GM18508 (cell line): ENCODE measurements around the gene TMEM212.

Experiments used
- ATAC-seq: cut with Tn5 transposase; IDR thresholded peaks from one replicate; pipeline ENCODE4 v1.9.1; 2021; ENCODE audit warnings: moderate number of reproducible peaks; ENCODE audit not compliant: insufficient read depth, unreplicated experiment

TMEM212 gene

DNA sequence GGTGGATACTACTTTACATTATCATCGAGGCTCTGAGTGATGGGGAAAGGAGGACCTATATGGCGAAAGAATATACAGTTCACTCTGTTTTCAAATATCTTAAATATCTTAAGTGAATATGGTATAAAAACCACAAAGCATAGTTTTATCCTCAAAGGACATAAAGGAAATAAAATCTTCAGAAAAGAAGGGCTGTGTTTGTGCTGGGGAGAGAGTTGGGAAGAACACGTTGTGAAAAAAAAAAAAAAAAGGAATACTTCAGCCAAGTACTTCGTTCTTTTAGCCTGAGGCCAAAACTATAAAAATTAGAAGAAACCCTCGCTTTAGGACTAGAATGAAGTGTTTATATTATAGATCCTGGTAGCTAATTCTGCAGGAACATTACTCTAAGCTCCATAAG lies 10.2 kb upstream of the TMEM212 start:
- no peak for ATAC-seq

DNA sequence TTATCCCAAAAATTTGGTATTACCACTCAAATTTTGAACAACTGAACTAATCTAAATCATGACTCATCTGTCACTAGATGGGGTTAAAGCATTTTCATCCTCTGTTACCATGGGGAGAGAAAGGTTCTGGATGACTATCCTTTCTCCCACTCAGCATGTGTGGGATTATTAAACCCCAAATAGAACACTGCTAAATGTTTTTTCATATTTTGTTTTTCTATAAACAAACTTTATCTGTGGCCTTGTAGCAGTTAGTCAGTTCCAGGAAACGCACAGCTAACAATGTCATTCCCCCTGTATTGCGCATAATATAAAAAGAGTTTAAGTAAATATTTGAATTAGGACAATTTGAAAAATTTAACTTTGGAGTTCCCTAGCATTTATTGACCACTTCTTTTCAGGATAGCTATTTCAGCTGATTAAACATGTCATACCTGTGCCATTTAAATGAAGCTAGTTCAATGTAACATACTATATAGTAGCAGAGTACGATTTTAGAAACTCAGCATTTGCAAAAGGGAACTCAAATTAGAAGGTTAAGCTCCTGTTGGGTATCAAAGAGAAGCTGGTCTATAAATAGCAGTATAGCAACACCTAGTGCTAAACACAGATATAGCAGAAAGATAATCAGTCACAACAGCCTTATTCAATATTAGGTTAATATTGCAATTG lies 9.2 kb upstream of the TMEM212 start:
- no peak for ATAC-seq

- ATAC-seq, result no peak
Observed at GRCh38 chr3:171834461-171834801, 8.7 kb upstream of the TMEM212 start.

DNA sequence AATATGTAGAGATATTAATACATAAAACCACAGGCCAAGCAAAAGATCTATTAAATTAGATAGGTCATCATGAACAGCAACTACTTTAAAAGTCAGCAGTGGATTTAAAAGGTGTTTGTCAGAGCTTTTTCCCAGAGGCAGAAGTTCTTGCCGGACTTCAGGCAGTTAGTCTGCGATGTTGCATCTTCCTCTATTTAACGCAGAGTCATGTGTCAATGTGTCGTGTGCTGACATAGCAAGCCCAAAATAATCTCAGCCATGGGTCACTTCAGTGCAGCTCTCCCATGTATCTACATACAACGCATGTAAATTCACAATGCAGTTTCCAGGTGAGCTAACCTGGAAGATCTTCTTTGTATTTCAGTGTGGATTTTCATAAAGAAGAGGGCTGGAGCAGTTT lies 8.0 kb upstream of the TMEM212 start:
- ATAC-seq, result no peak

DNA sequence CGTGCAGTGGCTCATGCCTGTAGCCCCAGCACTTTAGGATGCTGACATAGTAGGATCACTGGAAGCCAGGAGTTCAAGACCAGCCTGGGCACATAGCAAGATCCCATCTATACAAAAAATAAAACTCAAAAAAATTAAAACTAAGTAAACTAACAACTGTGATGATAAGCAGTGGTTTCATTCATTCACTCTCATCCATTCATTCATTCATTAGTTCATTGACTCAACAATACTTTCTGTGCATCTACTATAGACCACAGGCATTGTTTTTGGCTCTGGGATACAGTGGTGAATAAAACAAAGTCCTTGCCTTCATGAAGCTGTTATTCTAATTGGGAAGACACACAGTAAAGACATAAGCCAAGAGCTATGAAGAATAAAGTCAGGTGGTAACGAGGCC lies 7.5 kb upstream of the TMEM212 start:
- no peak for ATAC-seq

DNA sequence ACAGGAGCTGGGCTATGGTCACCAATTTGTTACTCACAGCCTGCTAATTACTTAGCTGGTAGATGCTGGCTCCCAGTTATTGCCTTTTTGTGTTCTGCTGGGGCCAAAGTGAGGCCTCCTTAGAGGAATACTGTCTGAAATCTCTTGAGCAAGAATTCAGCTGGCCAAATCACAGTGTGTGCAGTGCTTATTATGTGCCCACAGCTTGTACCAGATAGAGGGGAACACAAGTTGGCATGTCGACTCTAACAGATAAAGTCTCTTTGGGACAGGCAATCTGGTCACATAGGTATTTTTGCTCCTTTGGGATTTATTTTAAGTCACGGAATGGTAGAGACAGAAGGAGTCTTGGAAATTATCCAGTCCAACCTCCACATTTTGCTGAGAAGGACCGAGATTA lies 6.3 kb upstream of the TMEM212 start:
- ATAC-seq, result no peak

- ATAC-seq, result no peak
Observed at GRCh38 chr3:171837698-171838097, 5.5 kb upstream of the TMEM212 start.

DNA sequence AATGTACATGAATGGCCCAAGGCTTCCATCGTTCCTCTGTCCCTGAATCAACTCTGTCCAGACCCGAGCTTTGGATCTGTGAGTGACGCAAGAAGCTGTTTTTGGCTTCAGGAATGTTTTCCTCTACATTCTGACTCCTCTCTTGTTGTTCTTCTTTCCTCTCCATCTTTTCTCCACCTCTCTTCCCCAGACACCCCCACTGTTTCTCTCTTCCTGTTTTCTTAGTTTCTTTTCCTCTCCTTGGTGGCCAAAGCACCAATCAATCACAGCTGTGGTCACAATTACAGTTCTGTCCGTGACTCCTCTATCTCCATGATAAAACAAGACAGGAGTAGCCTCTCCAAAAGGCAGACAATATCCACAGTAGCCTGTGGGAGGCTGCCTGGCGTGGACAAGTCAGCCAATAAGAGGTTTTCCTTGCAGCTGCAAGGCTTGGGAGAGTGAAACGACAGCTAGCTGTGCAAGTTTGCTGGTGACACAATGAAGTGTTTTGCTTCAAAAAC lies 4.9 kb upstream of the TMEM212 start:
- ATAC-seq, result no peak

DNA sequence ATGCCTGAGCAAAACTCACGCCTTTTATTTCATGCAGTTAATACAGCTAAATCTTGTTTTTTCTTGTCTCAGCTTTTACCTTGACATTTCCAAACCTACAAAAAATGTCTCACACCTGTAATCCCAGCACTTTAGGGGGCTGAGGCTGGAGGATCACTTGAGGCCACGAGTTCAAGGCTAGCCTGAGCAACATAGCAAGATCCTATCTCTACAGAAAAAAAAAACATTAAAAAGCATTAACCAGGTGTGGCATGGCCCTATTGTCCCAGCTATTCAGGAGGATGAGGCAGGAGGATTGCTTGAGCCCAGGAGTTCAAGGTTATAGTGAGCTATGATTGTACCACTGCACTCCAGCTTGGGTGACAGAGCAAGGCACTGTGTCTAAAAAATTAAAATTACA lies 3.9 kb upstream of the TMEM212 start:
- ATAC-seq, result no peak

GRCh38 chr3:171840445-171840810 lies 2.7 kb upstream of the TMEM212 start:
- ATAC-seq, result no peak

- no peak for ATAC-seq
Observed at GRCh38 chr3:171840811-171841619, 2.1 kb upstream of the TMEM212 start.

DNA sequence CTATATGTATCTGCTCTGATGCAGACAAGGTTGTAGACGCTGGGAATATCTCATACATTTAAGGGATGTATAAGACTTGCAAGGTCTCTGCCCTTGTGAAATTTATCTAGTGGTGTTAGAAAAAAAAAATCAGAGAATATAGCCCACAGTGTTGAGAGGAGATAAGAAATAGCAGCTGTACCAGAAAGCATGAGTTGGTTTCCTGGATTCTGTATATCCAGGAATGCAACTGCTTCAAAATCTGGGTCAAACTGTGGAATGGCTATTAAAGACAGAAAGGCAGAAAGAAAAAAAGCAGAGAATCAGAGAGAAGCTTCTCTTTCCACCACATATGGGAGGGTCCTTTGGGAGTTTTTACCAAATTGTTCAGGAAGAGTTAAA lies 1.5 kb upstream of the TMEM212 start:
- no peak for ATAC-seq

GRCh38 chr3:171844873-171845272 lies 1.7 kb downstream of the TMEM212 start:
- no peak for ATAC-seq

GRCh38 chr3:171845481-171846284 lies 2.5 kb downstream of the TMEM212 start:
- no peak for ATAC-seq

- peak; percentile 98 for ATAC-seq
Observed at GRCh38 chr3:171846597-171846996, 3.4 kb downstream of the TMEM212 start.

- no peak for ATAC-seq
Observed at GRCh38 chr3:171847133-171847532, 4.0 kb downstream of the TMEM212 start.

GRCh38 chr3:171847595-171848259 lies 4.6 kb downstream of the TMEM212 start:
- no peak for ATAC-seq

DNA sequence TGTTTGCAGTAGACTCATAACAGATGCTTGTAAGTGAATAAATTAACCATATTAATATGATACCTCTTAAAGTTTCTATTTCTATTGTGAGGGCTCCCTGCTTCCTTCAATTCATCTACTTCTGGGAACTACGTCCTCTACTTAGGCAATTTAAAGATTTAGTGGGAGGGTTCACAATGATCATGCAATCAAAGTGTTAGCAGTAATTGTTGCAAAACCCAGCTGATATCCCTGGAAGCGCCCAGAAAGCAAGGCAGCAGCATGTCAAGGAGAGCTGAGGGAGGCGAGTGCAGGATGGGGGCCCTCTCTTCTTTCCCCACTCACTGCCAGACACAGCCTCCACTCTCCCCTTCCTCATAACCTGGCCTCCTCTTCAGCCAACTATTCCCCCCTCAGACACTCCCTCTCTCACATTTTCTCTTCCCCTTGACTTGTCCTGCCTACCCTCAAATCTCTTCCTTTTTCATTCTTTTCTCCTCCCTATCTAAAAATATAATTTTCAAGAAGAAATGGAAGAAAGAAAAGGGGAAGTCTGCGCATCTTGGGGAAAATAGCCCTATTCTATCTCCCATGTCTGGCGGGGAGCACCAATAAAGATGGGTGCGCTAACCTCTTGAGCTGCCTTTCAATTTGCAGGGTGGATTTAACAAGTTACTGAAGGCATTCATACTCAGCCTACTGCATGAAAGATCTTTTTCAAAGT lies 6.6 kb downstream of the TMEM212 start:
- ATAC-seq, result no peak

GRCh38 chr3:171850320-171850959 lies 7.3 kb downstream of the TMEM212 start:
- ATAC-seq, result no peak
